H1 (cell line): ENCODE measurements around the gene PRPF18. TPM values are rescaled to one million over a fixed set of nuclear protein-coding genes. Genes with fewer than 3 reads are reported as not detected.

ENCODE experiments used
- ATF2 ChIP-seq: IDR thresholded peaks from 2 replicates; pipeline ENCODE4 v1.6.1; 2012; ENCODE audit warnings: low read length, inconsistent platforms
- BCL11A ChIP-seq, 2 experiments: IDR thresholded peaks; one replicate each; pipeline ENCODE4 v1.6.1; 2011; ENCODE audit warnings: low read depth in 2 of 2, low read length in 2 of 2, mild to moderate bottlenecking in 2 of 2
- CBX5 ChIP-seq: fragments of 300-800, 300-1000 bp; sonication (generic); IDR thresholded peaks from 2 replicates; pipeline ENCODE4 v1.7.1; 2016; ENCODE audit warnings: antibody characterized with exemption, low read length, low read depth
- CHD2 ChIP-seq: IDR thresholded peaks from 2 replicates; pipeline ENCODE4 v1.6.1; 2012; ENCODE audit warnings: low read length, improper control_type of control experiment
- RAD21 ChIP-seq, 2 experiments: IDR thresholded peaks in 1 of 2; conservative IDR thresholded peaks in 1 of 2; 2 replicates each; pipeline ENCODE4 v1.6.1; 2011; ENCODE audit warnings: low read depth in 2 of 2, low read length in 2 of 2, improper control_type of control experiment in 1 of 2, inconsistent platforms in 1 of 2, mild to moderate bottlenecking in 1 of 2, moderate library complexity in 1 of 2
- SUZ12 ChIP-seq: fragments of 200-600 bp; sonication (generic); IDR thresholded peaks from 2 replicates; pipeline ENCODE4 v1.6.1; 2012; ENCODE audit warnings: mild to moderate bottlenecking, inconsistent platforms, low read length, moderate library complexity, mixed read lengths
- TCF12 ChIP-seq: IDR thresholded peaks from 2 replicates; pipeline ENCODE4 v1.6.1; 2011; ENCODE audit warnings: low read depth, mild to moderate bottlenecking, low read length
- polyA plus RNA-seq, 7 experiments: library from polyadenylated mRNA; depleted of rRNA in 3 of 7; stranded (reverse) in 5 of 7; unstranded in 2 of 7; fragments of >200 nt in 5 of 7; fragments of 200-250 nt in 2 of 7; gene quantifications; 1 replicate in 5 of 7; 2 replicates in 1 of 7; 4 replicates in 1 of 7; pipeline versions ENCODE4 v1.2.1 to v1.2.3, GENCODE V29; 2011 to 2013; ENCODE audit warnings: missing spikeins in 2 of 7, mixed read lengths in 2 of 7
- total RNA-seq: library from RNA; stranded (reverse); fragmentation: NEBNext Ultra II Directional; extraction: Animal tissue kit (Norgen Biotek cat#: 25700); gene quantifications from 2 replicates; pipeline ENCODE4 v1.2.1, GENCODE V29; 2021

The PRPF18 gene
- total and polyA plus RNA-seq, 2 of the 8 experiments (the other 6 are each of a cell fraction or from before 2014, with no cell fraction given), result 3.8 to 12.6 TPM

GRCh38 chr10:13665516-13666262 is 78.9 kb downstream of the PRPF18 start (continued):
- TF ChIP-seq TCF12, result no peak
- no peak for TF ChIP-seq ATF2
- TF ChIP-seq BCL11A (IDR thresholded peaks at IDR 0.05; ENCODE audit: low read depth in 2 of 2, low read length in 2 of 2), result no peak
- no peak for TF ChIP-seq SUZ12
- no peak for TF ChIP-seq RAD21 (IDR thresholded peaks at IDR 0.05 in 1 of 2, conservative IDR thresholded peaks at IDR 0.05 in 1 of 2; ENCODE audit: low read depth in 2 of 2, low read length in 2 of 2)
- no peak for TF ChIP-seq CBX5
- no peak for TF ChIP-seq CHD2
- TF ChIP-seq, all 59 proteins: peak for 0
